C4-2B (cell line): ENCODE data around the gene LDB2.

Experiments
- H3K27ac ChIP-seq: fragments of 450-650 bp; 2 replicates; pipeline ENCODE4 v1.5.1; 2017
- CTCF ChIP-seq: fragments of 450-650 bp; conservative IDR thresholded peaks from 2 replicates; pipeline ENCODE4 v1.5.1; 2017; ENCODE audit warnings: mild to moderate bottlenecking
- ZFX ChIP-seq: fragments of 450-650 bp; IDR thresholded peaks from 2 replicates; pipeline ENCODE4 v1.6.1; 2017

The LDB2 gene

DNA sequence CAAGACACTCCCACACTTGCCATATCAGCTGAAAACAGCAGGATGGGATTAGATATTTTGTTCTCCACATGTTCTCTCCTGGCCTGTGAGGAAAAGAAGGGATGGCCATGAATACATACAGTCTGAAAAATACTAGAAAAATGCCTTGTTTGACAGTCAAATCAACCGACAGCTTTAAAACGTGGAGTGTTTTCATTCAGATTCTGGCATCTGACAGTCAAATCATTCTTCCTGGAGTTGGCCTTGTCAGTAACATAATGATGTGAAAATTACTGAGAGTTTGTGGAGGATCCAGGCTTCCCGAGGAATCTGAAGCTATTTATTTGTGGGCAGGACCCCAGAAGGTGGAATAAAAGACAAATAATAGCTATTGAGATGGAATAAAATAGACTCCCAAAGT is 188.2 kb downstream of the LDB2 start:
- no peak overlapping the region for H3K27ac ChIP-seq
- TF ChIP-seq CTCF (no peak), ZFX (no peak)

DNA sequence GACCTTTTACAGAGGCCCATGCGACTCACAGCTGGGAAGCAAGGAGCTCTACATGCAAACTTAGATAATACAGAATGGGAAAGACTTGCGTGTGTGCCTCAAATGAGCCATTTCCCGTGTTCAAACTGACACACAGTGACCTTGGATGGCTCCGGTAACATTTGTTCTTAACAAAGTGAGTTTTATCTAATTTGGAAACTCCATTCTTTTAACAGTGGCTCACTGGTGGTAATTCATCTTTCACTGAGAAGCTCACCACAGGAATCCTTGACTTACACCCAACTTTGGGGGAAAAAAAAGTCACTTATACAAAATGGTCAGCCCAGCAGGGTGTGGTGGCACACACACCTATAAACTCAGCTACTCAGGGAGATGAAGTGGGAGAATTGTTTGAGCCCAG is 190.6 kb downstream of the LDB2 start:
- TF ChIP-seq CTCF = no peak
- no peak for TF ChIP-seq ZFX
- no peak overlapping the region for H3K27ac ChIP-seq

DNA sequence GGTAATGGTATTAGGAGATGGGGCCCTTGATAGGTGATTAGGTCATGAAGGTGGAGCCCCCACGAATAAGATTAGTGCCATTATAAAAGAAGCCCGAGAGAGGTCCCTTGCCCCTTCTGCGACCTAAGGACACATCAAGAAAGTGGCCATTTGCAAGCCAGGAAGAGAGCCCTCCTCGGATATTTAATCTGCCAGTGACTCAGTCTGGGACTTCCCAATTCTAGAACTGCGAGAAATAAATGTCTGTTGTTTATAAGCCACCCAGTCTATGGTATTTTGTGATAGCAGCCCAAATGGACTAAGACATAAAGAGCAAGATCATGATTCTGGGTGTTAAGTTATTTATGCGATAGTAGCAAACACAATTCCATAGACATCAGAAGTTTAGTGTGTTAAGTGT is 192.2 kb downstream of the LDB2 start:
- no peak for TF ChIP-seq CTCF
- no peak for TF ChIP-seq ZFX
- H3K27ac ChIP-seq = no peak overlapping the region

DNA sequence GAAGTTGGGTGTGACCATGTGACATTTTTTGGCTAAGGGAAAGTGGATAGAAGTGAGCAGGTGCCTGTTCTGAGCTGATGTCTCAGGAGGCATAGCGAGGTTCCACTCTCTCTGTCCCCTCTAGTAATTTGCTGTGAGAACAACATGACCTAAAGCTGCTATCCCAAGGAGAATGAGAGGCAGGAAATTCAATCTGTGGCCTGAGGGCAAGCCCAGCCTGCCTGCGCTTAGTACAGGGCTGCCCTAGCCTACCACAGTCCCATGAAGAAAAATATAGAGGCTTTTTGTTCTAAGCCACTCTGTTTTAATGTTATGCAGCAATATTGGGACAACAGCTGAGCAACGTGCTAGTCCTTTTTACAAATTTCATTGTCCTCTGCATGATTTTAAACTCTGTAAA is 193.1 kb downstream of the LDB2 start:
- H3K27ac ChIP-seq = no peak overlapping the region
- no peak for TF ChIP-seq ZFX
- TF ChIP-seq CTCF = no peak

DNA sequence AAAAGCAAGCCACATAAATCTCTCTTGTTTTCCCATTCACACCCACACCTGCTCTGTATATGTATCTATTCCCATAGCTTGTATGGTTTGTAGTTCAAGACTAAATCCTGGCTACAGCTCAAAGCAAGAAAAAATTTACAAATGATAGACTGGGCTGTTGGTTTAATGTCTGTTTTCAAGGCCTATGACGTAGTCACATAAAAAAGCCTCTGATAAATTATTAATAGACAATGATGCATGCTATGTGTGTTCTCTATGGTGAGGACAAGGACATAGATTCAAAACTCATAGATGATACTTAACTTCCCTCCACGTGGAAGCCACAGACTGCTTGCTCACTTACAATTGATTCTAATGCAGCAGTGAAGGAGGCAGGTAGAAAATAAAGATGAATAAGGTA is 194.0 kb downstream of the LDB2 start:
- no peak overlapping the region for H3K27ac ChIP-seq
- no peak for TF ChIP-seq ZFX
- no peak for TF ChIP-seq CTCF

- no peak overlapping the region for H3K27ac ChIP-seq
- TF ChIP-seq ZFX (no peak), CTCF (no peak)
These were observed 202.5 kb downstream of the LDB2 start for GRCh38 chr4:16695896-16696295.

DNA sequence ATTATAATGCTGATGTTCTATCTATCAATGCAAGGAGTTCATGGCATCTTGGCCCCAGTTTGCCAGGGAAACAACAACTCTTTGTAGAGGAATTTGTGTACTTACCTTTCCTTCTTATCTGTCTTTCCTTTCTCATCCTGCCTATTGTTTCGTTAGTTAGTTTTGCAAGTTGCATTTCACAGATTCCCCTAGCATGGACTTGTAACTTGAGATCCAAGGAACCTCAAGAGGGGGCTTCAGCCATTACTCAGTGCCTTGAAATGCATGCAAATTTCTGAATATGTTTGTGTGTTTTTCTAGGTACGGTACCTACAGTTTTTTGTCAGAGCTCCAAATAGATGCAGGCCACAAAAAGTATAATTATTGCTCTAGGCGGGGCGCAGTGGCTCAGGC is 203.6 kb downstream of the LDB2 start:
- no peak overlapping the region for H3K27ac ChIP-seq

More for the DNA sequence above, 203.6 kb downstream of the LDB2 start:
- TF ChIP-seq ZFX (no peak), CTCF (no peak)
